GM12878 (cell line): Measurements from ENCODE around the gene LRRC3.

Source experiments
- CTCF ChIP-seq, 3 experiments: IDR thresholded peaks in 2 of 3; conservative IDR thresholded peaks in 1 of 3; 2 replicates each; pipeline ENCODE4 v1.5.1; 2011; ENCODE audit warnings: low read depth in 3 of 3, low read length in 3 of 3, mild to moderate bottlenecking in 3 of 3, control low read depth in 2 of 3, moderate library complexity in 2 of 3, inconsistent platforms in 1 of 3, mixed read lengths in 1 of 3; ENCODE audit not compliant: control insufficient read depth in 2 of 3, insufficient read depth in 1 of 3; ENCODE audit errors: extremely low read depth in 1 of 3
- EZH2 ChIP-seq: IDR thresholded peaks from 2 replicates; pipeline ENCODE4 v1.6.1; 2012; ENCODE audit warnings: low read depth, mild to moderate bottlenecking, control low read depth, inconsistent platforms, low read length, borderline replicate concordance; ENCODE audit not compliant: control insufficient read depth
- HCFC1 ChIP-seq: fragments of 150-350 bp; IDR thresholded peaks from 2 replicates; pipeline ENCODE4 v1.6.1; 2014; ENCODE audit warnings: low read length
- NFYB ChIP-seq: IDR thresholded peaks from 2 replicates; pipeline ENCODE4 v1.6.1; 2011; ENCODE audit warnings: low read depth, mild to moderate bottlenecking, low read length, improper control_type of control experiment, moderate library complexity; ENCODE audit not compliant: insufficient read depth
- NR2F1 ChIP-seq: fragments of 450-650 bp; conservative IDR thresholded peaks from 2 replicates; pipeline ENCODE4 v1.6.1; 2017; ENCODE audit warnings: mild to moderate bottlenecking
- POLR2A ChIP-seq: IDR thresholded peaks from 2 replicates; pipeline ENCODE4 v1.6.1; 2011; ENCODE audit warnings: low read depth, mild to moderate bottlenecking, low read length
- POLR2AphosphoS5 ChIP-seq: IDR thresholded peaks from 2 replicates; pipeline ENCODE4 v1.6.1; 2011; ENCODE audit warnings: mild to moderate bottlenecking, low read length, inconsistent platforms
- RAD21 ChIP-seq: IDR thresholded peaks from 2 replicates; pipeline ENCODE4 v1.6.1; 2011; ENCODE audit warnings: mild to moderate bottlenecking, low read depth, low read length, moderate library complexity; ENCODE audit not compliant: insufficient read depth
- RAD51 ChIP-seq: fragments of 450-650 bp; IDR thresholded peaks from 2 replicates; pipeline ENCODE4 v1.6.1; 2016; ENCODE audit warnings: moderate library complexity, mild to moderate bottlenecking, inconsistent platforms
- REST ChIP-seq: IDR thresholded peaks from 2 replicates; pipeline ENCODE4 v1.6.1; 2012; ENCODE audit warnings: mild to moderate bottlenecking, low read depth, low read length
- SREBF2 ChIP-seq: IDR thresholded peaks from 2 replicates; pipeline ENCODE4 v1.6.1; 2012; ENCODE audit warnings: mild to moderate bottlenecking, low read length
- STAT1 ChIP-seq: fragments of 450-650 bp; conservative IDR thresholded peaks from 2 replicates; pipeline ENCODE4 v1.6.1; 2014; ENCODE audit warnings: antibody characterized with exemption, mild to moderate bottlenecking

GRCh38 chr21:44489962-44490361 lies 34.7 kb downstream of the LRRC3 start:
- TF ChIP-seq RAD51 (no peak), POLR2AphosphoS5 (no peak), SREBF2 (no peak), REST (no peak), NR2F1 (no peak), CTCF (IDR thresholded peaks at IDR 0.05 in 2 of 3, conservative IDR thresholded peaks at IDR 0.05 in 1 of 3; ENCODE audit: control insufficient read depth in 2 of 3, extremely low read depth in 1 of 3, insufficient read depth in 1 of 3, low read depth in 3 of 3, low read length in 3 of 3) (peak in 1 of 3 experiments; percentile 5; a peak in 1 of 6 replicates), HCFC1 (no peak), STAT1 (no peak), RAD21 (no peak), NFYB (no peak), EZH2 (no peak), POLR2A (no peak)
